B cell (primary cell): Measurements from ENCODE around the gene RAB3IP. TPM values are rescaled to one million over a fixed set of nuclear protein-coding genes. Genes with fewer than 3 reads are reported as not detected.

ENCODE experiments used
- ATAC-seq: fragments of 200-7000 bp; cut with Tn5 transposase; one replicate; pipeline ENCODE4 v1.10.0; 2021; ENCODE audit warnings: low read depth, mild to moderate bottlenecking, moderate number of reproducible peaks, moderate library complexity
- CTCF ChIA-PET: fragments of 350-600 bp; sonication (Branson Sonifier 250); formaldehyde crosslinking; loops from one replicate; lab custom pipeline; 2021; ENCODE audit warnings: antibody characterized with exemption, inconsistent platforms; lab: Charles Lee
- POLR2A ChIA-PET: fragments of 350-600 bp; sonication (Branson Sonifier 250); formaldehyde crosslinking; loops from one replicate; lab custom pipeline; 2021; ENCODE audit warnings: antibody characterized with exemption; lab: Charles Lee
- DNase-seq: peaks from one replicate; pipeline ENCODE4 v3.0.0; 2013
- H2AFZ ChIP-seq: 2 replicates; pipeline ENCODE4 v1.6.1; 2012; ENCODE audit warnings: mild to moderate bottlenecking, low read depth, low read length; ENCODE audit not compliant: insufficient read depth, poor library complexity, severe bottlenecking
- H3K27ac ChIP-seq, 2 donors: 1 replicate in 1 of 2; 2 replicates in 1 of 2; pipeline ENCODE4 v1.5.1; 2012 to 2013; ENCODE audit warnings: low read length in 2 of 2, mild to moderate bottlenecking in 2 of 2, moderate library complexity in 1 of 2
- H3K27me3 ChIP-seq, 4 experiments: fragments of 200-600 bp in 1 of 4; sonication (generic) in 1 of 4; replicated peaks in 1 of 4; 1 replicate in 2 of 4; 2 replicates in 2 of 4; pipeline versions ENCODE4 v1.6.1 to v1.7.0; 2013 to 2016; ENCODE audit warnings: low read length in 3 of 4, mild to moderate bottlenecking in 2 of 4, mixed read lengths in 1 of 4, moderate library complexity in 1 of 4; ENCODE audit not compliant: insufficient read depth in 4 of 4, control insufficient read depth in 3 of 4; ENCODE audit errors: control extremely low read depth in 1 of 4
- H3K36me3 ChIP-seq, 2 experiments: replicated peaks in 1 of 2; 1 replicate in 1 of 2; 2 replicates in 1 of 2; pipeline versions ENCODE4 v1.6.1 to v1.7.1; 2013; ENCODE audit warnings: low read length in 1 of 2; ENCODE audit not compliant: insufficient read depth in 2 of 2, control insufficient read depth in 1 of 2; ENCODE audit errors: control extremely low read depth in 1 of 2, extremely low read depth in 1 of 2
- H3K4me1 ChIP-seq, 2 donors: fragments of 200-600 bp in 1 of 2; sonication (generic) in 1 of 2; 1 replicate in 1 of 2; 2 replicates in 1 of 2; pipeline versions ENCODE4 v1.5.1 to v1.6.1; 2013 to 2017; ENCODE audit warnings: low read length in 2 of 2; ENCODE audit not compliant: control insufficient read depth in 2 of 2, insufficient read depth in 2 of 2
- H3K4me2 ChIP-seq: replicated peaks from 2 replicates; pipeline ENCODE3; 2012; ENCODE audit warnings: mild to moderate bottlenecking, low read depth, low read length; ENCODE audit not compliant: poor library complexity, severe bottlenecking
- H3K4me3 ChIP-seq, 5 experiments: fragments of 200-600 bp in 1 of 5; sonication (generic) in 1 of 5; 1 replicate in 3 of 5; 2 replicates in 2 of 5; pipeline versions ENCODE4 v1.5.1 to v1.7.0; 2011 to 2016; ENCODE audit warnings: low read length in 4 of 5, mild to moderate bottlenecking in 4 of 5, low read depth in 2 of 5, control low read depth in 1 of 5, moderate library complexity in 1 of 5; ENCODE audit not compliant: insufficient read depth in 1 of 5; ENCODE audit errors: control extremely low read depth in 1 of 5, extremely low read depth in 1 of 5
- H3K79me2 ChIP-seq: fragments of 200-600 bp; sonication (generic); one replicate; pipeline ENCODE4 v1.6.0; 2016; ENCODE audit warnings: low read length; ENCODE audit not compliant: control insufficient read depth, insufficient read depth
- H3K9ac ChIP-seq: fragments of 200-600 bp; sonication (generic); 2 replicates; pipeline ENCODE4 v1.6.1; 2017; ENCODE audit warnings: mild to moderate bottlenecking, low read length, moderate library complexity
- H3K9me3 ChIP-seq, 3 donors: one replicate each; pipeline versions ENCODE4 v1.6.1 to v1.7.1; 2013; ENCODE audit warnings: low read length in 2 of 3; ENCODE audit not compliant: control insufficient read depth in 2 of 3, insufficient read depth in 1 of 3; ENCODE audit errors: control extremely low read depth in 1 of 3
- H4K20me1 ChIP-seq: 2 replicates; pipeline ENCODE4 v1.6.0; 2012; ENCODE audit warnings: mild to moderate bottlenecking, low read length; ENCODE audit not compliant: insufficient read depth, control insufficient read depth, poor library complexity, severe bottlenecking
- H3K27ac Mint-ChIP-seq: one replicate; pipeline ENCODE4 v1.8.0; 2021; ENCODE audit warnings: mixed read lengths
- H3K27me3 Mint-ChIP-seq: one replicate; pipeline ENCODE4 v1.8.0; 2021; ENCODE audit warnings: mixed read lengths
- H3K4me1 Mint-ChIP-seq: one replicate; pipeline ENCODE4 v1.8.0; 2021; ENCODE audit warnings: mixed read lengths
- H3K4me3 Mint-ChIP-seq: one replicate; pipeline ENCODE4 v1.8.0; 2021; ENCODE audit warnings: mixed read lengths
- H3K9me3 Mint-ChIP-seq: one replicate; pipeline ENCODE4 v1.8.0; 2022; ENCODE audit warnings: mixed read lengths; ENCODE audit not compliant: insufficient read depth
- EZH2 ChIP-seq: IDR thresholded peaks from 2 replicates; pipeline ENCODE4 v1.6.1; 2012; ENCODE audit warnings: borderline replicate concordance, low read depth, mild to moderate bottlenecking, moderate library complexity, low read length; ENCODE audit not compliant: insufficient read depth, poor library complexity, severe bottlenecking
- WGBS: methylation state at CpG from one replicate; pipeline ENCODE4 v1.1.5; 2013; ENCODE audit warnings: missing lambda C conversion rate; ENCODE audit not compliant: insufficient coverage; 5-methylcytosine and 5-hydroxymethylcytosine counted together
- intact Hi-C: fragments of 100-400 bp; cut with micrococcal nuclease; formaldehyde crosslinking; loops from one replicate; pipeline ENCODE4 v1.10.0; 2022
- polyA plus RNA-seq: library from polyadenylated mRNA; depleted of rRNA; stranded (reverse); fragments of >200 nt; gene quantifications from 2 replicates; pipeline ENCODE4 v1.2.3, GENCODE V29; 2012
- total RNA-seq, 2 donors: library from RNA; stranded (reverse); fragments of 120-200 nt in 1 of 2; gene quantifications; 1 replicate in 1 of 2; 2 replicates in 1 of 2; pipeline versions ENCODE4 v1.2.3 to v1.2.4, GENCODE V29; 2013 to 2022
- TF ChIP-seq, protein P1 (sequence below): fragments of 200-600 bp; IDR thresholded peaks from one replicate; pipeline ENCODE4 v1.8.0; 2022; ENCODE audit warnings: antibody characterized with exemption, mild to moderate bottlenecking

Gene RAB3IP
- total and polyA plus RNA-seq, 2 donors (not counting 1 experiment from before 2014, with no cell fraction given): 11.2 to 37.9 TPM

DNA sequence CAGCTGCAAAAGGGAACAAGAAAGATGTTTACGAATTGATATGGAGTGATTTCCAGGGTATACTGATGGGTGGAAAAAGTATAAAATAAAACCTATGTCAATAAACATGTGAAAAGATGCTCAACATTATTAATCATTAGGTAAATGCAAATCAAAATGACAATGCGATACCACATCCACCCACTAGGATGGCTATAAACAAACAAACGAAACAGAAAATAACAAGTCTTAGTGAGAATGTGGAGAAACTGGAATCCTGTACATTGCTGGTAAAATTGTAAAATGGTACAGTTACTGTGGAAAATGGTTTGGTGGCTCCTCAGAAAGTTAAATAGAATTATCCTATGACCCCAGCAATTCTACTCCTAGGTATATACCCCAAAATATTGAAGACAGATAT lies 30.0 kb upstream of the RAB3IP start:
- Mint-ChIP-seq H3K4me3 (no peak overlapping the region), H3K27me3 (peaks cover 22% of the 10 kb centered on the region), H3K27ac (no peak overlapping the region), H3K9me3 (no peaks in the 10 kb centered on the region), H3K4me1 (no peaks in the 10 kb centered on the region)
- CTCF ChIA-PET: no interaction called here
- TF ChIP-seq, protein P1, sequence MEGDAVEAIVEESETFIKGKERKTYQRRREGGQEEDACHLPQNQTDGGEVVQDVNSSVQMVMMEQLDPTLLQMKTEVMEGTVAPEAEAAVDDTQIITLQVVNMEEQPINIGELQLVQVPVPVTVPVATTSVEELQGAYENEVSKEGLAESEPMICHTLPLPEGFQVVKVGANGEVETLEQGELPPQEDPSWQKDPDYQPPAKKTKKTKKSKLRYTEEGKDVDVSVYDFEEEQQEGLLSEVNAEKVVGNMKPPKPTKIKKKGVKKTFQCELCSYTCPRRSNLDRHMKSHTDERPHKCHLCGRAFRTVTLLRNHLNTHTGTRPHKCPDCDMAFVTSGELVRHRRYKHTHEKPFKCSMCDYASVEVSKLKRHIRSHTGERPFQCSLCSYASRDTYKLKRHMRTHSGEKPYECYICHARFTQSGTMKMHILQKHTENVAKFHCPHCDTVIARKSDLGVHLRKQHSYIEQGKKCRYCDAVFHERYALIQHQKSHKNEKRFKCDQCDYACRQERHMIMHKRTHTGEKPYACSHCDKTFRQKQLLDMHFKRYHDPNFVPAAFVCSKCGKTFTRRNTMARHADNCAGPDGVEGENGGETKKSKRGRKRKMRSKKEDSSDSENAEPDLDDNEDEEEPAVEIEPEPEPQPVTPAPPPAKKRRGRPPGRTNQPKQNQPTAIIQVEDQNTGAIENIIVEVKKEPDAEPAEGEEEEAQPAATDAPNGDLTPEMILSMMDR: peak; percentile 15
- TF ChIP-seq EZH2: no peak
- Histone ChIP-seq H3K4me2 (no peak overlapping the region), H3K9me3 (peaks cover 0 to 2% (median 1%) of the 10 kb centered on the region in 3 donors), H3K9ac (no peak overlapping the region), H4K20me1 (no peaks in the 10 kb centered on the region), H3K79me2 (no peaks in the 10 kb centered on the region), H3K27ac (no peak overlapping the region), H2AFZ (no peak overlapping the region), H3K4me3 (no peak overlapping the region), H3K36me3 (no peaks in the 10 kb centered on the region), H3K27me3 (peaks cover 0 to 6% (median 3%) of the 10 kb centered on the region in 4 experiments), H3K4me1 (no peaks in the 10 kb centered on the region)
- ATAC-seq: no peak
- POLR2A ChIA-PET: no interaction called here
- intact Hi-C loops: no loop called here
- DNase-seq: no peak
- no CpG with 5 or more reads among the region's 3 CpGs for WGBS

DNA sequence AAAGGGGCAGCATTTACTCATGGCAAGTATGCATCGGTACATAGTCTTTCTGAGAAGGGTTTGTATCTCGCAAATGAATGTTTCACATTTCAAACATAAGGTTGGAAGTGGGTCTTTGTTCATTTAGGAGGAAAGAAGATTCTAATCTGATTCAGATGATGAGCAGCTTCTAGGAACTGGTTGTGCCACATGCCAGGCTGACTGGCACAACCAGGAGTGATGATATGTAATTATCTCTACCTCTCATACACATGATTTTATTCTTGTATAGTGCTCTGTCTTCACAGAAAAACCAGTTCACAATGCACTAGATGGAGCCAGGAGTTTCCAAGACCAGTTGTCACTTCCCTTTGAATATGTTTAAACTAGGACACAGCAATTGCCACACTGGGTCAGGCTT lies 25.8 kb upstream of the RAB3IP start:
- Mint-ChIP-seq H3K27me3 (peaks cover 25% of the 10 kb centered on the region), H3K27ac (no peak overlapping the region), H3K4me1 (no peaks in the 10 kb centered on the region), H3K4me3 (no peak overlapping the region), H3K9me3 (no peaks in the 10 kb centered on the region)
- Histone ChIP-seq H3K9ac (no peak overlapping the region), H3K36me3 (no peaks in the 10 kb centered on the region), H4K20me1 (no peaks in the 10 kb centered on the region), H3K27me3 (peaks cover 0 to 5% (median 0%) of the 10 kb centered on the region in 4 experiments), H2AFZ (no peak overlapping the region), H3K9me3 (peaks cover 0 to 2% (median 1%) of the 10 kb centered on the region in 3 donors), H3K27ac (no peak overlapping the region), H3K4me2 (no peak overlapping the region), H3K79me2 (no peaks in the 10 kb centered on the region), H3K4me1 (no peaks in the 10 kb centered on the region), H3K4me3 (no peak overlapping the region)
- WGBS: no CpG with 5 or more reads among the region's 2 CpGs
- ChIA-PET POLR2A (no interaction called here), CTCF (no interaction called here)
- intact Hi-C loops: no loop called here
- ATAC-seq: no peak
- no peak for TF ChIP-seq EZH2
- TF ChIP-seq, protein P1: no peak
- DNase-seq: no peak
